ENCODE measurements around the gene TRIM27.
"Not testable (repeated sequence)": the region's sequence is repeated elsewhere in the genome, so short reads cannot be mapped to it uniquely, and the experiment has no call there.

Gene TRIM27, protein sequence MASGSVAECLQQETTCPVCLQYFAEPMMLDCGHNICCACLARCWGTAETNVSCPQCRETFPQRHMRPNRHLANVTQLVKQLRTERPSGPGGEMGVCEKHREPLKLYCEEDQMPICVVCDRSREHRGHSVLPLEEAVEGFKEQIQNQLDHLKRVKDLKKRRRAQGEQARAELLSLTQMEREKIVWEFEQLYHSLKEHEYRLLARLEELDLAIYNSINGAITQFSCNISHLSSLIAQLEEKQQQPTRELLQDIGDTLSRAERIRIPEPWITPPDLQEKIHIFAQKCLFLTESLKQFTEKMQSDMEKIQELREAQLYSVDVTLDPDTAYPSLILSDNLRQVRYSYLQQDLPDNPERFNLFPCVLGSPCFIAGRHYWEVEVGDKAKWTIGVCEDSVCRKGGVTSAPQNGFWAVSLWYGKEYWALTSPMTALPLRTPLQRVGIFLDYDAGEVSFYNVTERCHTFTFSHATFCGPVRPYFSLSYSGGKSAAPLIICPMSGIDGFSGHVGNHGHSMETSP

DNA sequence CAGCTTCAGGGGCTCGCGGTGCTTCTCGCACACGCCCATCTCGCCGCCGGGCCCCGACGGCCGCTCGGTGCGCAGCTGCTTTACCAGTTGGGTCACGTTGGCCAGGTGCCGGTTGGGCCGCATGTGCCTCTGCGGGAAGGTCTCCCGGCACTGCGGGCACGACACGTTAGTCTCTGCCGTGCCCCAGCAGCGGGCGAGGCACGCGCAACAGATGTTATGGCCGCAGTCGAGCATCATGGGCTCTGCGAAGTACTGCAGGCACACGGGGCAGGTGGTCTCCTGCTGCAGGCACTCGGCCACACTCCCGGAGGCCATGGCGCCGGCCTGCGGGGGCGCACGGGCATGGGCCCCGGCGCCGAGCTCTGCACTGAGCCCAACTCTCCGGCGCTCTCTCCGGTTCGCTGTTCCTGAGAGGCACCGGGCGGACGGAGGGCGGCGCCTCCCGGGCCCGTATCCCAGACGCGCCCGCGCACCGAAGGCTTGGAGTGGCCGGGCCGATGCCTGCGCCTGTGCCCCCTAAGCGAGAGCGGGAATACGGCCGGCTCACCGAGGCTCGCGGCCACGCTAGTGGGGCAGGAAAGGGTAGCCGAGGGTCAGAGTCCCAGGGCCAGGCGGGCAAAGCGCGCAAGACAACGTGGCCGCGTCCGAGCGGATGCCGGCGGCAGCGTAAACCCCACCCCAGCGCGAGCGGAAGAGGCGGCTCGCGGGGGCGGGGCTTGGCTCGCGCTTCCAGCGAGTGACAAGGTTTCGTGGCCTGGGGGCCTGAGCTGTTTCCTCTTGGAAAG lies at the start of gene TRIM27:
Gene TRIM27 (minus strand): TSS at position 668 of the 785 bp plus-strand sequence. CDS start 353 bp downstream, at position 315.
- DNase-seq = peak; percentile 80

DNA sequence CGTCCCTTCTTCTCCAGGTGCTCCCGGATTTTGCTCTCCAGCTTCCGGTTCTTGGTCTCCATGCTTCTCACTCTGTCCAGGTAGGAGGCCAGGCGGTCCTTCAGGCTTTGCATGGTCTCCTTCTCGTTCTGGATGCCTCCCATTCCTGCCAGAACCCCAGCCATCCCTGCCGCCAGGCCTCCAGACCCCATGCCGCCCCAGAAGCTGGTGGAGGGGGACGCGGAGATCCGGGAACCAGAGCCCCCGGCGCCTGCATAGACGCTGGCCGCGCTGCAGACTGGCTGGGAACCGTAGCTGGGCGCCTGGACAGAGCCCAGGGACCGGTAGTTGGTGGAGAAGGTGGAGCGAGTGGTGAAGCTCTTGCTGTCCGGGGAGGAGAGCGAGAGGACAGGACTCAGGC lies 46.3 kb upstream of the TRIM27 start:
- DNase-seq = not testable (repeated sequence)

- DNase-seq = no peak
Observed at GRCh38 chr6:28969129-28969528, 45.3 kb upstream of the TRIM27 start.

GRCh38 chr6:28968476-28968875 lies 44.7 kb upstream of the TRIM27 start:
- DNase-seq = no peak

- DNase-seq = no peak
Observed at GRCh38 chr6:28965706-28966105, 41.9 kb upstream of the TRIM27 start.

GRCh38 chr6:28960846-28961500 lies 37.2 kb upstream of the TRIM27 start:
- no peak for DNase-seq

GRCh38 chr6:28958561-28959243 lies 34.9 kb upstream of the TRIM27 start:
- DNase-seq = not testable (repeated sequence)

GRCh38 chr6:28957795-28958314 lies 34.1 kb upstream of the TRIM27 start:
- DNase-seq = not testable (repeated sequence)

- no peak for DNase-seq
Observed at GRCh38 chr6:28956331-28956730, 32.5 kb upstream of the TRIM27 start.

GRCh38 chr6:28953585-28954258 lies 29.9 kb upstream of the TRIM27 start:
- DNase-seq = no peak

GRCh38 chr6:28953039-28953584 lies 29.3 kb upstream of the TRIM27 start:
- peak; percentile 48 for DNase-seq

- not testable (repeated sequence) for DNase-seq
Observed at GRCh38 chr6:28949656-28950195, 25.9 kb upstream of the TRIM27 start.

GRCh38 chr6:28948782-28949486 lies 25.1 kb upstream of the TRIM27 start:
- no peak for DNase-seq

DNA sequence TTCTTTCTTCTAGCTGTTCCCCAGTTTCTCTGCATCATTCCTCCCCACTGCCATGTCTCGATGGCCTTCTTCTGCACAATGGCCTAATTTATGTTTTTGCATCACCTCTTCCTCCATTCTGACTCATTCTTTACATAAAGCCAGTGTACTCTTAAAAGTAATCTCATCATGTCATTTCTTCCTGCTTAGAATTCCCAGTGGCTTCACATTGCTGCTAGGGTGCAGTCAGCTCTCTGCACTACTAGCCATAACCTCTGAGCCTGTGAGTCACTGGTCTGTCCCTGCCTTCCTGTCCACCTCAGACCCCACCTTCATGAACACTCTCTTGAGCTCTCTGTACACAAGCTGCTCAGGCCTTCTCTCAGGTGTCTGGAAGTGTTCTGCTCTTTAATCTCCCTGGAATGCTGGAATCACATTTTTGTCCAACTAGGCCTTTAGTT lies 24.1 kb upstream of the TRIM27 start:
- DNase-seq = no peak

GRCh38 chr6:28947067-28947765 lies 23.4 kb upstream of the TRIM27 start:
- DNase-seq = no peak

DNA sequence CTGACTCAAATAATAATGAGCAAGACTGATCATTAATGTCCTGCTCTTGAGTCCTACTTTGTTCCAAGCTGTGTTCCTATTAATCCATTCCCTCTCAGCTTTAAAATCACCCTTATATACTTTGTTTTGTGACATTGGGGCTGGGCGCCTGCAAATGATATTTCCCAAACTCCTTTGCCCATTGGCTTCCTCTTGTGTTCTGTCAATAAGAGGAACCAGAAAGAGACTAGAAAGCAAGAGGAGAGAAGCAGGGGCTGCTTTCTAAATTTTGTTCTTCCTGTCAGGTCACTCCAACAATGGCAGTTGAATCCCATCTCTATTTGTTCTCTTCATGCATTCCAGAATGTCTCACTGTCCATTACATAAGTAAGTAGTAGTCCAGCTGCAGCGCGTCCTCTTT lies 21.6 kb upstream of the TRIM27 start:
- no peak for DNase-seq

DNA sequence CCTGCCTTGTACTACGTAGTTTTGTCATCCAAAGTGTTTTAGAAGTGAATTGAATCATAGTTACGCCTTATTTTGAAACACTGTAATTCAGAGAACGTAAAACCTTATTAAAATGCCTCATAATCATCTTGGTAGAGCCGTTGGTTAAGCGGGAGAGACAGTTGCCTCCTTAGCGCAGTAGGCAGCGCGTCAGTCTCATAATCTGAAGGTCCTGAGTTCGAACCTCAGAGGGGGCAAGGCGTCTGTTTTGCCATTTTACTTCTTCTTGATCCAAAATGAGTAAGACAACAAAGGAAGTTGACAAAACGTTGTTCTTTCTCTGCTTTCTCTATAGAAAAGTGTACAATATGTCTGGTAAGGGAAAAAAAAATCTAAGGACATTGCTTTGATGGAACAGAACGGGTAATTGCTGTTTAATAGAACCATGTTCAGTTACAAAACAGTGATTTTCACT lies 20.7 kb upstream of the TRIM27 start:
- DNase-seq = peak; percentile 52

- peak; percentile 44 for DNase-seq
Observed at GRCh38 chr6:28943557-28944411, 20.0 kb upstream of the TRIM27 start.

DNA sequence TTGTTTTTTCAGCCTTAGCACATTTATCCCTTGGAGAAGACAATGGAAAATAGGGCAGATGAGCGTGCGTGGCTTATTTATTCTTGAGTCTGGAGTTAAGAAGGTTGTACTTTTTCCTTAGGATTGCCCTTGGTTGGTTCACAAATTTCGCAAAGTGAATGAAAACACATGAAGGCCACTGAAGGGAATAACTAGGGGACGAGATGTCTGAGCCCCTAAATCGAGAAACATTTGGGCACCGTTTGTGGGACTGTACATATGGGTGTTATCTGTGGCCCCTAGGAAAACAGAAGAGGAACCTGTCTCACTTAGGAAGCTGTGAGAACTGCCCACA lies 19.4 kb upstream of the TRIM27 start:
- no peak for DNase-seq

All from NCI-H226 (cell line).